Measurements from ENCODE around the gene KRTAP3-3.

GRCh38 chr17:40980596-40980995 lies 13.4 kb downstream of the KRTAP3-3 start:
- TF ChIP-seq EZH2 (IDR thresholded peaks at IDR 0.05; ENCODE audit: borderline replicate concordance, low read depth, low read length, severe bottlenecking): no peak
- TF ChIP-seq CTCF (IDR thresholded peaks at IDR 0.05; ENCODE audit: borderline replicate concordance, extremely low read depth, low read length, poor library complexity, severe bottlenecking): no peak
